IMR-90 (cell line): ENCODE results near the gene PCAT6. TPM values are rescaled to one million over a fixed set of nuclear protein-coding genes. Genes with fewer than 3 reads are reported as not detected.

Source experiments
- ATAC-seq: fragments of 200-7000 bp; cut with Tn5 transposase; 2 replicates; pipeline ENCODE4 v1.9.1; 2020; ENCODE audit warnings: low read depth, mild to moderate bottlenecking, moderate library complexity
- BruUV-seq: library from RNA; stranded (reverse); fragments of 400-500 nt; replicated peaks from 2 replicates; lab custom pipeline; 2021; lab: Mats Ljungman, UMichigan
- CTCF ChIA-PET: fragments of 300-600 bp; formaldehyde crosslinking; extraction: SDS; loops from one replicate; lab custom pipeline; 2021; ENCODE audit warnings: antibody characterized with exemption; lab: Yijun Ruan, JAX
- POLR2A ChIA-PET: fragments of 300-600 bp; sonication (Branson Sonifier 250); formaldehyde crosslinking; loops from one replicate; lab custom pipeline; 2022; ENCODE audit warnings: antibody characterized with exemption; ENCODE audit not compliant: unreplicated experiment; lab: Charles Lee
- DNase-seq: peaks from one replicate; pipeline ENCODE4 v3.0.0; 2013
- H2AFZ ChIP-seq: replicated peaks from 2 replicates; pipeline ENCODE3; 2013; ENCODE audit warnings: low read length, mild to moderate bottlenecking; ENCODE audit not compliant: poor library complexity
- H2AK5ac ChIP-seq: 2 replicates; pipeline ENCODE4 v1.6.1; 2013; ENCODE audit warnings: low read depth, low read length, inconsistent platforms
- H2AK9ac ChIP-seq: replicated peaks from 2 replicates; pipeline ENCODE3; 2013; ENCODE audit warnings: mild to moderate bottlenecking, low read depth, low read length, moderate library complexity; ENCODE audit not compliant: poor library complexity
- H2BK120ac ChIP-seq: 2 replicates; pipeline ENCODE4 v1.6.1; 2013; ENCODE audit warnings: low read depth, low read length, inconsistent platforms
- H2BK15ac ChIP-seq: 3 replicates; pipeline ENCODE4 v1.6.1; 2013; ENCODE audit warnings: low read depth, low read length, inconsistent platforms
- H2BK20ac ChIP-seq: 2 replicates; pipeline ENCODE4 v1.6.1; 2013; ENCODE audit warnings: low read depth, mild to moderate bottlenecking, inconsistent platforms, low read length, moderate library complexity
- H2BK5ac ChIP-seq: 2 replicates; pipeline ENCODE4 v1.6.1; 2013; ENCODE audit warnings: mild to moderate bottlenecking, low read depth, low read length, inconsistent platforms; ENCODE audit not compliant: poor library complexity, severe bottlenecking
- H3K14ac ChIP-seq: replicated peaks from 2 replicates; pipeline ENCODE4 v1.6.1; 2013; ENCODE audit warnings: low read depth, low read length, inconsistent platforms
- H3K18ac ChIP-seq: 2 replicates; pipeline ENCODE4 v1.6.1; 2013; ENCODE audit warnings: low read depth, low read length, control low read depth
- H3K23ac ChIP-seq: 2 replicates; pipeline ENCODE4 v1.6.1; 2013; ENCODE audit warnings: low read depth, low read length, inconsistent platforms
- H3K27ac ChIP-seq: 2 replicates; pipeline ENCODE4 v1.5.1; 2013; ENCODE audit warnings: mild to moderate bottlenecking, control low read depth, low read length; ENCODE audit not compliant: insufficient read depth
- H3K27me3 ChIP-seq: 2 replicates; pipeline ENCODE4 v1.6.1; 2013; ENCODE audit warnings: low read length; ENCODE audit not compliant: control insufficient read depth, insufficient read depth
- H3K36me3 ChIP-seq: 2 replicates; pipeline ENCODE4 v1.6.1; 2013; ENCODE audit warnings: low read length, mixed read lengths; ENCODE audit not compliant: control insufficient read depth, insufficient read depth
- H3K4ac ChIP-seq: 2 replicates; pipeline ENCODE4 v1.6.1; 2013; ENCODE audit warnings: low read depth, low read length, inconsistent platforms
- H3K4me1 ChIP-seq: 2 replicates; pipeline ENCODE4 v1.6.1; 2013; ENCODE audit warnings: low read length, mixed read lengths; ENCODE audit not compliant: control insufficient read depth, insufficient read depth
- H3K4me2 ChIP-seq: 2 replicates; pipeline ENCODE4 v1.6.1; 2013; ENCODE audit warnings: low read depth, mild to moderate bottlenecking, control low read depth, low read length, moderate library complexity
- H3K4me3 ChIP-seq: 2 replicates; pipeline ENCODE4 v1.5.1; 2013; ENCODE audit warnings: low read depth, mild to moderate bottlenecking, control low read depth, low read length, moderate library complexity; ENCODE audit not compliant: insufficient read depth
- H3K56ac ChIP-seq: 2 replicates; pipeline ENCODE4 v1.6.1; 2013; ENCODE audit warnings: low read length, inconsistent platforms; ENCODE audit not compliant: insufficient read depth; ENCODE audit errors: extremely low read depth
- H3K79me1 ChIP-seq, 2 experiments: 2 replicates each; pipeline ENCODE4 v1.6.1; 2013; ENCODE audit warnings: low read length in 2 of 2, inconsistent platforms in 1 of 2, low read depth in 1 of 2
- H3K9ac ChIP-seq: 2 replicates; pipeline ENCODE4 v1.6.1; 2013; ENCODE audit warnings: low read depth, low read length, control low read depth
- H3K9me1 ChIP-seq: 2 replicates; pipeline ENCODE4 v1.6.1; 2013; ENCODE audit warnings: low read length, inconsistent platforms; ENCODE audit not compliant: insufficient read depth
- H3K9me3 ChIP-seq: 2 replicates; pipeline ENCODE4 v1.6.1; 2013; ENCODE audit warnings: low read length; ENCODE audit not compliant: control insufficient read depth, insufficient read depth
- H4K20me1 ChIP-seq: 2 replicates; pipeline ENCODE4 v1.6.1; 2013; ENCODE audit warnings: low read length, inconsistent platforms; ENCODE audit not compliant: insufficient read depth
- H4K5ac ChIP-seq: 2 replicates; pipeline ENCODE4 v1.6.1; 2013; ENCODE audit warnings: mild to moderate bottlenecking, low read depth, low read length, control low read depth
- H4K8ac ChIP-seq, 2 experiments: 2 replicates each; pipeline ENCODE4 v1.6.1; 2013; ENCODE audit warnings: low read depth in 2 of 2, low read length in 2 of 2, control low read depth in 1 of 2, inconsistent platforms in 1 of 2
- H4K91ac ChIP-seq: 2 replicates; pipeline ENCODE4 v1.6.1; 2013; ENCODE audit warnings: low read depth, low read length, inconsistent platforms; ENCODE audit not compliant: insufficient read depth
- CEBPB ChIP-seq: IDR thresholded peaks from 2 replicates; pipeline ENCODE4 v1.6.1; 2012; ENCODE audit warnings: low read depth, low read length, improper control_type of control experiment
- CHD1 ChIP-seq: IDR thresholded peaks from 2 replicates; pipeline ENCODE4 v1.6.1; 2012; ENCODE audit warnings: low read depth, low read length, improper control_type of control experiment
- FOS ChIP-seq: fragments of 150-350 bp; IDR thresholded peaks from 2 replicates; pipeline ENCODE4 v1.6.1; 2016; ENCODE audit warnings: low read depth, low read length
- NFE2L2 ChIP-seq: fragments of 150-350 bp; IDR thresholded peaks from 2 replicates; pipeline ENCODE4 v1.6.1; 2016; ENCODE audit warnings: low read depth, mild to moderate bottlenecking, low read length
- RAD21 ChIP-seq: IDR thresholded peaks from 2 replicates; pipeline ENCODE4 v1.6.1; 2012; ENCODE audit warnings: low read length, improper control_type of control experiment
- RFX5 ChIP-seq: IDR thresholded peaks from 2 replicates; pipeline ENCODE4 v1.8.0; 2012; ENCODE audit warnings: low read depth, mild to moderate bottlenecking, low read length, moderate library complexity
- SMC3 ChIP-seq: fragments of 150-350 bp; IDR thresholded peaks from 2 replicates; pipeline ENCODE4 v1.6.1; 2016; ENCODE audit warnings: low read depth, mild to moderate bottlenecking, antibody characterized with exemption, low read length, moderate library complexity
- WGBS, 2 experiments: methylation state at CpG; one replicate each; pipeline versions ENCODE4 v1.1.5 to v1.1.7; 2013; ENCODE audit warnings: missing lambda C conversion rate in 2 of 2; ENCODE audit not compliant: insufficient read length in 1 of 2; ENCODE audit errors: extremely low coverage in 2 of 2; 5-methylcytosine and 5-hydroxymethylcytosine counted together
- dilution Hi-C: fragments of 300-500 bp; cut with HindIII; formaldehyde crosslinking; loops from one replicate; pipeline ENCODE4 v1.14.3; 2018; ENCODE audit warnings: low sequenced_read_pairs; ENCODE audit not compliant: unreplicated experiment
- in situ Hi-C: fragments of 300-500 bp; cut with MboI; formaldehyde crosslinking; loops from 3 replicates; pipeline ENCODE4 v1.14.3; 2019; ENCODE audit warnings: low sequenced_read_pairs, inconsistent platforms, mixed read lengths
- intact Hi-C: fragments of 100-400 bp; cut with micrococcal nuclease; formaldehyde crosslinking; loops from 2 replicates; pipeline ENCODE4 v1.10.0; 2022
- polyA plus RNA-seq, 3 experiments: library from polyadenylated mRNA; depleted of rRNA; stranded (reverse); fragments of >200 nt; gene quantifications; 2 replicates each; pipeline ENCODE4 v1.2.3, GENCODE V29; 2012; ENCODE audit warnings: low replicate concordance in 1 of 3
- total RNA-seq: library from RNA; depleted of rRNA; stranded (reverse); fragments of >200 nt; gene quantifications from 2 replicates; pipeline ENCODE4 v1.2.3, GENCODE V29; 2012
- TF ChIP-seq, protein P1 (sequence below): conservative IDR thresholded peaks from 2 replicates; pipeline ENCODE4 v1.5.1; 2012; ENCODE audit warnings: mild to moderate bottlenecking, low read depth, low read length, improper control_type of control experiment

The PCAT6 gene
- total and polyA plus RNA-seq, 2 of the 4 experiments (the other 2 are of a cell fraction): 5.8 TPM; not detected in 1

- Histone ChIP-seq H3K4me2 (no peak overlapping the region), H4K8ac (no peak overlapping the region), H2AFZ (no peak overlapping the region), H3K36me3 (no peaks in the 10 kb centered on the region), H4K5ac (no peak overlapping the region), H3K14ac (no peak overlapping the region), H4K20me1 (no peaks in the 10 kb centered on the region), H2BK15ac (no peak overlapping the region), H2BK20ac (no peak overlapping the region), H2AK9ac (no peak overlapping the region), H2AK5ac (no peak overlapping the region), H3K4me1 (no peaks in the 10 kb centered on the region), H3K4me3 (no peak overlapping the region), H2BK5ac (no peak overlapping the region), H3K9me3 (no peaks in the 10 kb centered on the region), H3K27ac (no peak overlapping the region), H3K4ac (no peak overlapping the region), H4K91ac (no peak overlapping the region), H3K9ac (no peak overlapping the region), H3K79me1 (no peaks in the 10 kb centered on the region), H3K27me3 (no peaks in the 10 kb centered on the region), H2BK120ac (no peak overlapping the region), H3K56ac (no peak overlapping the region), H3K18ac (no peak overlapping the region), H3K23ac (no peak overlapping the region), H3K9me1 (0 out of 2 replicates have a peak, but pooled peaks cover 4% of the 10 kb centered on the region)
- intact Hi-C loops: no loop called here
- ATAC-seq (no peak), DNase-seq (no peak)
- no CpG with 5 or more reads among the region's 4 CpGs for WGBS, 2 experiments
- in situ Hi-C loops: no loop called here
- dilution Hi-C loops: no loop called here
- no TSS peak for BruUV-seq
- ChIA-PET CTCF (no interaction called here), POLR2A (no interaction called here)
- TF ChIP-seq NFE2L2 (no peak), CEBPB (no peak), RAD21 (no peak), CHD1 (no peak), SMC3 (no peak), RFX5 (no peak), FOS (no peak)
- TF ChIP-seq, protein P1, sequence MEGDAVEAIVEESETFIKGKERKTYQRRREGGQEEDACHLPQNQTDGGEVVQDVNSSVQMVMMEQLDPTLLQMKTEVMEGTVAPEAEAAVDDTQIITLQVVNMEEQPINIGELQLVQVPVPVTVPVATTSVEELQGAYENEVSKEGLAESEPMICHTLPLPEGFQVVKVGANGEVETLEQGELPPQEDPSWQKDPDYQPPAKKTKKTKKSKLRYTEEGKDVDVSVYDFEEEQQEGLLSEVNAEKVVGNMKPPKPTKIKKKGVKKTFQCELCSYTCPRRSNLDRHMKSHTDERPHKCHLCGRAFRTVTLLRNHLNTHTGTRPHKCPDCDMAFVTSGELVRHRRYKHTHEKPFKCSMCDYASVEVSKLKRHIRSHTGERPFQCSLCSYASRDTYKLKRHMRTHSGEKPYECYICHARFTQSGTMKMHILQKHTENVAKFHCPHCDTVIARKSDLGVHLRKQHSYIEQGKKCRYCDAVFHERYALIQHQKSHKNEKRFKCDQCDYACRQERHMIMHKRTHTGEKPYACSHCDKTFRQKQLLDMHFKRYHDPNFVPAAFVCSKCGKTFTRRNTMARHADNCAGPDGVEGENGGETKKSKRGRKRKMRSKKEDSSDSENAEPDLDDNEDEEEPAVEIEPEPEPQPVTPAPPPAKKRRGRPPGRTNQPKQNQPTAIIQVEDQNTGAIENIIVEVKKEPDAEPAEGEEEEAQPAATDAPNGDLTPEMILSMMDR: no peak
Observed at GRCh38 chr1:202857136-202857610, 46.4 kb downstream of the PCAT6 start.
